ENCODE data around the gene SPHKAP.

Gene SPHKAP

GRCh38 chr2:228157841-228158240, 23.6 kb downstream of the SPHKAP start:
- no peak for TF ChIP-seq CTCF (IDR thresholded peaks at IDR 0.05)

GRCh38 chr2:228144961-228145360, 36.5 kb downstream of the SPHKAP start:
- no peak for TF ChIP-seq CTCF (IDR thresholded peaks at IDR 0.05)

GRCh38 chr2:228140934-228141528, 40.5 kb downstream of the SPHKAP start:
- TF ChIP-seq CTCF (IDR thresholded peaks at IDR 0.05) = no peak

GRCh38 chr2:228136027-228136426, 45.5 kb downstream of the SPHKAP start:
- TF ChIP-seq CTCF (IDR thresholded peaks at IDR 0.05) = no peak

- TF ChIP-seq CTCF (IDR thresholded peaks at IDR 0.05) = no peak
These were observed 46.2 kb downstream of the SPHKAP start for GRCh38 chr2:228135300-228135699.

- no peak for TF ChIP-seq CTCF (IDR thresholded peaks at IDR 0.05)
These were observed 49.7 kb downstream of the SPHKAP start for GRCh38 chr2:228131833-228132232.

GRCh38 chr2:228126401-228126800, 55.1 kb downstream of the SPHKAP start:
- no peak for TF ChIP-seq CTCF (IDR thresholded peaks at IDR 0.05)

GRCh38 chr2:228118940-228119339, 62.5 kb downstream of the SPHKAP start:
- TF ChIP-seq CTCF (IDR thresholded peaks at IDR 0.05) = no peak
